ENCODE measurements around the gene PIF1.

Gene PIF1

GRCh38 chr15:64856429-64857145 is 31.1 kb upstream of the PIF1 start:
- Mint-ChIP-seq H3K4me3 (no peak overlapping the region), H3K4me1 (ENCODE audit: low read depth) (peaks cover 19% of the 10 kb centered on the region), H3K27me3 (ENCODE audit: low read depth) (no peaks in the 10 kb centered on the region), H3K36me3 (ENCODE audit: low read depth) (peaks cover 40% of the 10 kb centered on the region), H3K27ac (peak overlapping the region; percentile 77), H3K9me3 (no peaks in the 10 kb centered on the region)
- no peak for DNase-seq (ENCODE audit: low spot score)

GRCh38 chr15:64855205-64855975 is 29.9 kb upstream of the PIF1 start:
- Mint-ChIP-seq H3K4me1 (ENCODE audit: low read depth) (peaks cover 19% of the 10 kb centered on the region), H3K9me3 (no peaks in the 10 kb centered on the region), H3K27me3 (ENCODE audit: low read depth) (no peaks in the 10 kb centered on the region), H3K4me3 (no peak overlapping the region), H3K36me3 (ENCODE audit: low read depth) (peaks cover 46% of the 10 kb centered on the region), H3K27ac (peak overlapping the region; percentile 6)
- DNase-seq (ENCODE audit: low spot score), result no peak

- Mint-ChIP-seq H3K27me3 (ENCODE audit: low read depth) (no peaks in the 10 kb centered on the region), H3K4me1 (ENCODE audit: low read depth) (peaks cover 19% of the 10 kb centered on the region), H3K36me3 (ENCODE audit: low read depth) (peaks cover 47% of the 10 kb centered on the region), H3K4me3 (no peak overlapping the region), H3K9me3 (no peaks in the 10 kb centered on the region), H3K27ac (no peak overlapping the region)
- no peak for DNase-seq (ENCODE audit: low spot score)
Observed at GRCh38 chr15:64854526-64854925, 29.1 kb upstream of the PIF1 start.

GRCh38 chr15:64854041-64854440 is 28.6 kb upstream of the PIF1 start:
- no peaks in the 10 kb centered on the region for H3K27me3 Mint-ChIP-seq (ENCODE audit: low read depth)
- no peaks in the 10 kb centered on the region for H3K9me3 Mint-ChIP-seq
- H3K36me3 Mint-ChIP-seq (ENCODE audit: low read depth), result peaks cover 48% of the 10 kb centered on the region
- H3K27ac Mint-ChIP-seq, result no peak overlapping the region
- H3K4me3 Mint-ChIP-seq, result no peak overlapping the region
- no peak for DNase-seq (ENCODE audit: low spot score)
- H3K4me1 Mint-ChIP-seq (ENCODE audit: low read depth), result peaks cover 19% of the 10 kb centered on the region

- Mint-ChIP-seq H3K4me1 (ENCODE audit: low read depth) (peaks cover 19% of the 10 kb centered on the region), H3K4me3 (no peak overlapping the region), H3K9me3 (no peaks in the 10 kb centered on the region), H3K36me3 (ENCODE audit: low read depth) (peaks cover 50% of the 10 kb centered on the region), H3K27me3 (ENCODE audit: low read depth) (no peaks in the 10 kb centered on the region), H3K27ac (no peak overlapping the region)
- no peak for DNase-seq (ENCODE audit: low spot score)
Observed at GRCh38 chr15:64851503-64851840, 26.0 kb upstream of the PIF1 start.

GRCh38 chr15:64850778-64851502 is 25.5 kb upstream of the PIF1 start:
- Mint-ChIP-seq H3K4me3 (no peak overlapping the region), H3K9me3 (no peaks in the 10 kb centered on the region), H3K4me1 (ENCODE audit: low read depth) (peaks cover 17% of the 10 kb centered on the region), H3K27ac (no peak overlapping the region), H3K27me3 (ENCODE audit: low read depth) (no peaks in the 10 kb centered on the region), H3K36me3 (ENCODE audit: low read depth) (peaks cover 47% of the 10 kb centered on the region)
- no peak for DNase-seq (ENCODE audit: low spot score)

GRCh38 chr15:64847876-64848716 is 22.6 kb upstream of the PIF1 start:
- no peak overlapping the region for H3K4me3 Mint-ChIP-seq
- peaks cover 39% of the 10 kb centered on the region for H3K4me1 Mint-ChIP-seq (ENCODE audit: low read depth)
- no peaks in the 10 kb centered on the region for H3K27me3 Mint-ChIP-seq (ENCODE audit: low read depth)
- peaks cover 43% of the 10 kb centered on the region for H3K36me3 Mint-ChIP-seq (ENCODE audit: low read depth)
- no peak overlapping the region for H3K27ac Mint-ChIP-seq
- H3K9me3 Mint-ChIP-seq, result no peaks in the 10 kb centered on the region
- DNase-seq (ENCODE audit: low spot score), result no peak

- Mint-ChIP-seq H3K36me3 (ENCODE audit: low read depth) (peaks cover 44% of the 10 kb centered on the region), H3K4me1 (ENCODE audit: low read depth) (peaks cover 41% of the 10 kb centered on the region), H3K27me3 (ENCODE audit: low read depth) (no peaks in the 10 kb centered on the region), H3K4me3 (no peak overlapping the region), H3K27ac (peak overlapping the region; percentile 39), H3K9me3 (no peaks in the 10 kb centered on the region)
- DNase-seq (ENCODE audit: low spot score), result no peak
Observed at GRCh38 chr15:64847448-64847847, 22.0 kb upstream of the PIF1 start.

GRCh38 chr15:64847016-64847415 is 21.6 kb upstream of the PIF1 start:
- Mint-ChIP-seq H3K27me3 (ENCODE audit: low read depth) (no peaks in the 10 kb centered on the region), H3K27ac (peak overlapping the region; percentile 39), H3K4me3 (no peak overlapping the region), H3K36me3 (ENCODE audit: low read depth) (peaks cover 44% of the 10 kb centered on the region), H3K9me3 (no peaks in the 10 kb centered on the region), H3K4me1 (ENCODE audit: low read depth) (peaks cover 40% of the 10 kb centered on the region)
- no peak for DNase-seq (ENCODE audit: low spot score)

- no peaks in the 10 kb centered on the region for H3K27me3 Mint-ChIP-seq (ENCODE audit: low read depth)
- peaks cover 40% of the 10 kb centered on the region for H3K4me1 Mint-ChIP-seq (ENCODE audit: low read depth)
- peak overlapping the region; percentile 62 for H3K27ac Mint-ChIP-seq
- DNase-seq (ENCODE audit: low spot score), result no peak
- peak overlapping the region; percentile 89 for H3K4me3 Mint-ChIP-seq
- no peaks in the 10 kb centered on the region for H3K9me3 Mint-ChIP-seq
- H3K36me3 Mint-ChIP-seq (ENCODE audit: low read depth), result peaks cover 36% of the 10 kb centered on the region
Observed at GRCh38 chr15:64845831-64846595, 20.6 kb upstream of the PIF1 start.

- Mint-ChIP-seq H3K4me1 (ENCODE audit: low read depth) (peaks cover 46% of the 10 kb centered on the region), H3K4me3 (peak overlapping the region; percentile 89), H3K27ac (peak overlapping the region; percentile 86), H3K36me3 (ENCODE audit: low read depth) (peaks cover 28% of the 10 kb centered on the region), H3K27me3 (ENCODE audit: low read depth) (no peaks in the 10 kb centered on the region), H3K9me3 (no peaks in the 10 kb centered on the region)
- DNase-seq (ENCODE audit: low spot score), result no peak
Observed at GRCh38 chr15:64845183-64845611, 19.8 kb upstream of the PIF1 start.

GRCh38 chr15:64844576-64845145 is 19.2 kb upstream of the PIF1 start:
- Mint-ChIP-seq H3K4me1 (ENCODE audit: low read depth) (peaks cover 46% of the 10 kb centered on the region), H3K36me3 (ENCODE audit: low read depth) (peaks cover 28% of the 10 kb centered on the region), H3K27me3 (ENCODE audit: low read depth) (no peaks in the 10 kb centered on the region), H3K27ac (peak overlapping the region; percentile 86), H3K4me3 (peak overlapping the region; percentile 89), H3K9me3 (no peaks in the 10 kb centered on the region)
- no peak for DNase-seq (ENCODE audit: low spot score)

GRCh38 chr15:64843991-64844390 is 18.5 kb upstream of the PIF1 start:
- peak overlapping the region; percentile 86 for H3K27ac Mint-ChIP-seq
- peaks cover 48% of the 10 kb centered on the region for H3K4me1 Mint-ChIP-seq (ENCODE audit: low read depth)
- H3K36me3 Mint-ChIP-seq (ENCODE audit: low read depth), result peaks cover 25% of the 10 kb centered on the region
- no peaks in the 10 kb centered on the region for H3K9me3 Mint-ChIP-seq
- peak overlapping the region; percentile 89 for H3K4me3 Mint-ChIP-seq
- H3K27me3 Mint-ChIP-seq (ENCODE audit: low read depth), result no peaks in the 10 kb centered on the region
- DNase-seq (ENCODE audit: low spot score), result no peak

Data from T-helper 2 cell treated with Interferon-gamma antibody and Interleukin-4, amounts not matched to agents 5 μg/mL and 100 μg/mL, for 36 hours (primary cell).